Measurements from ENCODE around the gene MDP1. TPM values are rescaled to one million over a fixed set of nuclear protein-coding genes. Genes with fewer than 3 reads are reported as not detected.
"Not testable (repeated sequence)": the region's sequence is repeated elsewhere in the genome, so short reads cannot be mapped to it uniquely, and the experiment has no call there.

The MDP1 gene
- total RNA-seq, 1 donor = 4.5 TPM

- Histone ChIP-seq H3K9me3 (ENCODE audit: low read depth, low read length) (no peaks in the 10 kb centered on the region), H3K4me1 (ENCODE audit: insufficient read depth, low read length) (peaks cover 10% of the 10 kb centered on the region), H3K27me3 (ENCODE audit: insufficient read depth, low read length) (no peaks in the 10 kb centered on the region), H3K4me3 (ENCODE audit: low read length) (no peak overlapping the region)
These were observed 10.6 kb upstream of the MDP1 start for GRCh38 chr14:24226473-24226872.

GRCh38 chr14:24224618-24225071, 8.8 kb upstream of the MDP1 start:
- no peaks in the 10 kb centered on the region for H3K27me3 ChIP-seq (ENCODE audit: insufficient read depth, low read length)
- no peaks in the 10 kb centered on the region for H3K4me1 ChIP-seq (ENCODE audit: insufficient read depth, low read length)
- no peaks in the 10 kb centered on the region for H3K9me3 ChIP-seq (ENCODE audit: low read depth, low read length)
- no peak overlapping the region for H3K4me3 ChIP-seq (ENCODE audit: low read length)

- H3K4me1 ChIP-seq (ENCODE audit: insufficient read depth, low read length); H3K9me3 ChIP-seq (ENCODE audit: low read depth, low read length); H3K27me3 ChIP-seq (ENCODE audit: insufficient read depth, low read length): not testable (repeated sequence)
These were observed 7.1 kb upstream of the MDP1 start for GRCh38 chr14:24222987-24223386.

GRCh38 chr14:24219521-24219920, 3.7 kb upstream of the MDP1 start:
- H3K4me1 ChIP-seq (ENCODE audit: insufficient read depth, low read length) = peaks cover 18% of the 10 kb centered on the region
- no peaks in the 10 kb centered on the region for H3K27me3 ChIP-seq (ENCODE audit: insufficient read depth, low read length)
- H3K9me3 ChIP-seq (ENCODE audit: low read depth, low read length) = no peaks in the 10 kb centered on the region
- no peak overlapping the region for H3K4me3 ChIP-seq (ENCODE audit: low read length)

More at GRCh38 chr14:24222987-24223386, 7.1 kb upstream of the MDP1 start:
- H3K4me3 ChIP-seq (ENCODE audit: low read length) = not testable (repeated sequence)

GRCh38 chr14:24219080-24219479, 3.2 kb upstream of the MDP1 start:
- Histone ChIP-seq H3K4me1 (ENCODE audit: insufficient read depth, low read length) (peaks cover 22% of the 10 kb centered on the region), H3K4me3 (ENCODE audit: low read length) (no peak overlapping the region), H3K27me3 (ENCODE audit: insufficient read depth, low read length) (no peaks in the 10 kb centered on the region), H3K9me3 (ENCODE audit: low read depth, low read length) (no peaks in the 10 kb centered on the region)

GRCh38 chr14:24216876-24217275, 1.0 kb upstream of the MDP1 start:
- H3K9me3 ChIP-seq (ENCODE audit: low read depth, low read length); H3K27me3 ChIP-seq (ENCODE audit: insufficient read depth, low read length); H3K4me3 ChIP-seq (ENCODE audit: low read length): not testable (repeated sequence)
- peaks cover 38% of the 10 kb centered on the region for H3K4me1 ChIP-seq (ENCODE audit: insufficient read depth, low read length)

GRCh38 chr14:24216345-24216699, 456 bp upstream of the MDP1 start:
- Histone ChIP-seq H3K4me1 (ENCODE audit: insufficient read depth, low read length) (peaks cover 42% of the 10 kb centered on the region), H3K4me3 (ENCODE audit: low read length) (no peak overlapping the region), H3K27me3 (ENCODE audit: insufficient read depth, low read length) (no peaks in the 10 kb centered on the region), H3K9me3 (ENCODE audit: low read depth, low read length) (no peaks in the 10 kb centered on the region)

GRCh38 chr14:24213866-24214662, 1.8 kb downstream of the MDP1 start:
- no peaks in the 10 kb centered on the region for H3K27me3 ChIP-seq (ENCODE audit: insufficient read depth, low read length)
- peaks cover 57% of the 10 kb centered on the region for H3K4me1 ChIP-seq (ENCODE audit: insufficient read depth, low read length)
- H3K4me3 ChIP-seq (ENCODE audit: low read length) = no peak overlapping the region
- no peaks in the 10 kb centered on the region for H3K9me3 ChIP-seq (ENCODE audit: low read depth, low read length)

- Histone ChIP-seq H3K27me3 (ENCODE audit: insufficient read depth, low read length) (no peaks in the 10 kb centered on the region), H3K4me3 (ENCODE audit: low read length) (peak within 1 kb of the TSS; percentile 85), H3K9me3 (ENCODE audit: low read depth, low read length) (no peaks in the 10 kb centered on the region), H3K4me1 (ENCODE audit: insufficient read depth, low read length) (peaks cover 57% of the 10 kb centered on the region)
These were observed 2.7 kb downstream of the MDP1 start, which contains the start of gene CHMP4A for GRCh38 chr14:24212924-24213865. Gene CHMP4A (minus strand): TSS chr14:24213488. CDS start chr14:24213439, 49 bp downstream.

- Histone ChIP-seq H3K4me1 (ENCODE audit: insufficient read depth, low read length) (peaks cover 62% of the 10 kb centered on the region), H3K9me3 (ENCODE audit: low read depth, low read length) (no peaks in the 10 kb centered on the region), H3K27me3 (ENCODE audit: insufficient read depth, low read length) (no peaks in the 10 kb centered on the region), H3K4me3 (ENCODE audit: low read length) (no peak overlapping the region)
These were observed 4.6 kb downstream of the MDP1 start for GRCh38 chr14:24211311-24211710.

- no peak overlapping the region for H3K4me3 ChIP-seq (ENCODE audit: low read length)
These were observed 8.2 kb downstream of the MDP1 start for GRCh38 chr14:24207625-24208024.

GRCh38 chr14:24207104-24207551, 8.7 kb downstream of the MDP1 start:
- Histone ChIP-seq H3K4me3 (ENCODE audit: low read length) (no peak overlapping the region), H3K4me1 (ENCODE audit: insufficient read depth, low read length) (peaks cover 29% of the 10 kb centered on the region), H3K27me3 (ENCODE audit: insufficient read depth, low read length) (no peaks in the 10 kb centered on the region), H3K9me3 (ENCODE audit: low read depth, low read length) (no peaks in the 10 kb centered on the region)

More at GRCh38 chr14:24207625-24208024, 8.2 kb downstream of the MDP1 start:
- peaks cover 34% of the 10 kb centered on the region for H3K4me1 ChIP-seq (ENCODE audit: insufficient read depth, low read length)
- no peaks in the 10 kb centered on the region for H3K9me3 ChIP-seq (ENCODE audit: low read depth, low read length)
- no peaks in the 10 kb centered on the region for H3K27me3 ChIP-seq (ENCODE audit: insufficient read depth, low read length)

- H3K9me3 ChIP-seq (ENCODE audit: low read depth, low read length) = no peaks in the 10 kb centered on the region
- H3K4me1 ChIP-seq (ENCODE audit: insufficient read depth, low read length) = peaks cover 24% of the 10 kb centered on the region
- no peaks in the 10 kb centered on the region for H3K27me3 ChIP-seq (ENCODE audit: insufficient read depth, low read length)
- H3K4me3 ChIP-seq (ENCODE audit: low read length) = no peak overlapping the region
These were observed 9.4 kb downstream of the MDP1 start for GRCh38 chr14:24206260-24207103.
